HFF-Myc (cell line): ENCODE measurements around the gene CTDP1.

ENCODE experiments used
- DNase-seq: peaks from one replicate; pipeline ENCODE4 v3.0.0-alpha.2; 2011; ENCODE audit warnings: low read depth; ENCODE audit errors: extremely low read depth
- H3K4me3 ChIP-seq: replicated peaks from 2 replicates; pipeline ENCODE4 v1.5.1; 2011; ENCODE audit warnings: low read depth, mild to moderate bottlenecking, control low read depth, low read length
- TF ChIP-seq, protein P1 (sequence below): IDR thresholded peaks from 2 replicates; pipeline ENCODE4 v1.5.1; 2012; ENCODE audit warnings: mild to moderate bottlenecking, low read depth, low read length, control low read depth; ENCODE audit errors: missing control alignments

The CTDP1 gene

DNA sequence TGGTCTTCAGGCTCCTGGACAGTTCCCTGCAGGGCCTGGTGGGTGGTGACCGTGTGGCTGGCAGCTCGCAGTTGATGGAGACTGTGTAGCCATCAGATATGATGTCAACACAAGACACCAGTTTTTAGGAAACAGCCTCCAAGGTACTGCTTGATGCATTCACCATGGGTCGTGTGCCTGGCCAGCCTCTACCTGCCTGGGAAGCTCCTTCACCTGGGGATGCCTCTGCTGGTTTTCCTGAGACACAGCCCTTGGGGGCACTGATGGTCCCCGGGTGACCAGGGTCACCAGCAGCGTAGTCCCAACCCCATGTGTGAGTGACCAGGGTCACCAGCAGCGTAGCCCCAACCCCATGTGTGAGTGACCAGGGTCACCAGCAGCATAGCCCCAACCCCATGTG lies 84.5 kb downstream of the CTDP1 start:
- H3K4me3 ChIP-seq: no peak overlapping the region
- DNase-seq: no peak
- TF ChIP-seq, protein P1, sequence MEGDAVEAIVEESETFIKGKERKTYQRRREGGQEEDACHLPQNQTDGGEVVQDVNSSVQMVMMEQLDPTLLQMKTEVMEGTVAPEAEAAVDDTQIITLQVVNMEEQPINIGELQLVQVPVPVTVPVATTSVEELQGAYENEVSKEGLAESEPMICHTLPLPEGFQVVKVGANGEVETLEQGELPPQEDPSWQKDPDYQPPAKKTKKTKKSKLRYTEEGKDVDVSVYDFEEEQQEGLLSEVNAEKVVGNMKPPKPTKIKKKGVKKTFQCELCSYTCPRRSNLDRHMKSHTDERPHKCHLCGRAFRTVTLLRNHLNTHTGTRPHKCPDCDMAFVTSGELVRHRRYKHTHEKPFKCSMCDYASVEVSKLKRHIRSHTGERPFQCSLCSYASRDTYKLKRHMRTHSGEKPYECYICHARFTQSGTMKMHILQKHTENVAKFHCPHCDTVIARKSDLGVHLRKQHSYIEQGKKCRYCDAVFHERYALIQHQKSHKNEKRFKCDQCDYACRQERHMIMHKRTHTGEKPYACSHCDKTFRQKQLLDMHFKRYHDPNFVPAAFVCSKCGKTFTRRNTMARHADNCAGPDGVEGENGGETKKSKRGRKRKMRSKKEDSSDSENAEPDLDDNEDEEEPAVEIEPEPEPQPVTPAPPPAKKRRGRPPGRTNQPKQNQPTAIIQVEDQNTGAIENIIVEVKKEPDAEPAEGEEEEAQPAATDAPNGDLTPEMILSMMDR: no peak

DNA sequence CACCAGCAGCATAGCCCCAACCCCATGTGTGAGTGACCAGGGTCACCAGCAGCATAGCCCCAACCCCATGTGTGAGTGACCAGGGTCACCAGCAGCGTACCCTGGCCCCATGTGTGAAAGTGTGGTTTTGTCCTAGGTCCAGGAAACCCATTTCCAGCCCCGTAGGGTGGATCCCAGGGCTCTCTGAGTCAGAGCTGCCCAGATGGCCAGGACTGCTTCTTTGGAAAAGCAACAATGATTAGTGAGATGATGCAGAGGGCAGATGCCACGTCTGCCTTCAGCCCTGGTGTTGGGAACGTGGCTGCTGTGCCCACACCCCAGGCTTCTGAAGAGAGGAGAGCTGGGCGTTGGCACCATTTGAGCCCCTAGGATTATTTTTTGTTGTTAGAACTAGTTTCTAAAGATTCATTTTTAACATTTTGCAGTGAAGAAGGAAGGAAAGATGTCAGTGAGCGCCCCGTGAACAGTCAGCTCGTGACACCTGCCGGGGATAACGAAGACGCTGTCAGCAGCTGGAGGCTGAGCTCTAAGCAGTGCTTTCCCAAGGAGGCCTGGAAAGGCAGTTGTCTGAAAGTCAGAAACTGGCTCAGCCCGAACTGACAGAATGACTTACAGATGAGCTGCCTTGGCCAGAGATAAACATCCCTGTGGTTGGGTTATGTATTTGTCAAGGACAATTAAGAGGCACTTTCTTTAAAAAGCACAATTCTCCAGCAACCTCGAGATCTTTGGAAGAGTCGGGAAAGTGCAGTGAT lies 86.1 kb downstream of the CTDP1 start:
- DNase-seq: no peak
- no peak overlapping the region for H3K4me3 ChIP-seq
- TF ChIP-seq, protein P1: no peak

DNA sequence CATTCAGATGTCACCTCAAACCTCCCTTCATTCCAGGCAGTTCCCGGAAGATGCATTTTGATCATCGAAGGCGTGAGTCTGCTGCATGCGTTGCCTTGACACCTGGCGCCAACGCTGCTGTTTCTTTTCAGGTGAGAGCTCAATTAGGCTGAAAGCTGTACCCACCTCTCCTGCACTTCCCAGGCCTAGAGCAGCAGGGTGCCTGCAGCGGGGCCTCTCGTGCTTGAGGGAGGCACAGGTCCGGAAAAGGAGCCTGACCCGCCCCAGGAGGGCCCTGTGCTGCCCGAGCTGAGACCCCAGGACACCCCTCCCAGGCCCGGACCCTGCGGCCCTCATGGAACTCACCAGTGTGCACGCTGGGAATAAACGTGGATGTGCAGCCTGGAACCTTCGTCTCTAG lies 86.7 kb downstream of the CTDP1 start:
- TF ChIP-seq, protein P1: no peak
- DNase-seq: no peak
- no peak overlapping the region for H3K4me3 ChIP-seq

DNA sequence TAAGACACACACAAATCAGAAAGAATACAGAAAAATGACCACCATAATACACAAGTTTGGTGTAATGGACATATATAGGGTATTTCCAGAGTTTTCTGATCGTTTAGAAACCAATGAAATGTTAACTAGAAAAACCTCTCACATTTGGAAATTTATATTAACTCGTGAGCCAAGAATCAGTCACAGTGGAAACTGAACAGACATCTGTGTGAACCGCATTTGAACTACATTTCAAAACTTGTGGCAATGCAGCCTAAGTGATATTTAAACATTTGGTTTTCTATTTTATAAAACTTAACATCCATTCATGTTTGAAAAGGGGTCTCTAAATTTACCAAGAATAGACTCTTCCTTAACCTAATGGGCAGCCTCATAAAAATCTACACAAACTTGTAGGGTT lies 89.1 kb downstream of the CTDP1 start:
- DNase-seq: no peak
- no peak overlapping the region for H3K4me3 ChIP-seq
- TF ChIP-seq, protein P1: no peak

DNA sequence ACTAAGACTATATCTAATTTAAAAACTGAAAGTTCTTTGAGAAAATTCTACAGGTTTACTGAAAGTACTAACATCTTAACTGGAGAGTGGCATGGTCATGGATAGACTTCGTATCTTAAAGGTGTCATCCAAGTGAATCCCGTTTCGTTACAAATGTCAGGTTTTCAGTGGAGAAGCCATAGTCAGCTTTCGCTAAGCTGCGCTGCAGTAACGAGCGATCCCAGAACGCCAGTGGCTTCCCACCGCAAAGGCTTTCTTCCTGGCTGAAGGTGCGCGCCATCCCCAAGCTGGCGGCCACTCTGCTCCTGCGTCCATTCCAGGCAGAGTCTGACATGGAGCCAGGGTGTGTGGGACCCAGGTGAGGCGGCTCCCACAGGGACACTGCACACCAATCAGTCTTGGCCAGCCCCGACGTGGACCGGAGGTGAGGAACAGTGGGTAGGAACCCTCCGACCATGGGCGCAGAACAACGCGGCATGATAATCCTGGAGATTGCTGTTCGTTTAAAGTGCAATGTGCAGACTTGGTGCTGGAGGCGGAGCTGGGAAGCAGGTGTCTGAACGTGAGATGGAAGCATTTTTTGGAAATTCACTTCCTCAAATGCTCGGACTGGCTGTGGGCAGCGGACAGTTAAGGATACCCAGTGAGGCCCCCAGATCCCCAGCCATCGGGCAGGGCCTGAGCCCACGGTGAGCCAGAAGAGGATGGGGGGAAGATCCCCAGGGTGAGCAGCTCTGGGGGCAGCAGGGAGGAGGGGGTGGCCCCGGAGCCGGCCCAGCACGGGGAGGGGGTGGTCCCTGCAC lies 90.3 kb downstream of the CTDP1 start:
- TF ChIP-seq, protein P1: no peak
- DNase-seq: no peak
- H3K4me3 ChIP-seq: no peak overlapping the region

DNA sequence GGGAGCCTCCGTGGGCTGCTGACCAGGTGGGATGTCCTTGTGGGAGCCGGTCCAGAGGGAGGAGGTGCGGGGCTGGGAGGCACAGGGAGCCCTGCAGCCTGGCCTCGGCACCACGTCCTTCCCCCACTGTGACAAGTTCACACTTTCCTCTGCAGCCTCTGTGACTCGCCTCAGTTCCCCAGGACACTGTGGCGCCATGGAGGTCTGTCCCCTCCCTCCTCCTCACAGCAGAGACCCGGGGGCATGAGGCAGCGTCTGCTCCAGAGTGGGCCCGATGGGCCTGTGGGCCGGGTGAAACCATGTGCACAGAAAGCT lies 90.9 kb downstream of the CTDP1 start:
- TF ChIP-seq, protein P1: no peak
- DNase-seq: no peak
- H3K4me3 ChIP-seq: no peak overlapping the region
